GM19324 (cell line): ENCODE measurements around the gene MOSMO.
"Not testable (repeated sequence)": the region's sequence is repeated elsewhere in the genome, so short reads cannot be mapped to it uniquely, and the experiment has no call there.

ENCODE experiments used
- ATAC-seq: cut with Tn5 transposase; IDR thresholded peaks from one replicate; pipeline ENCODE4 v1.9.1; 2021; ENCODE audit warnings: mild to moderate bottlenecking, moderate library complexity; ENCODE audit not compliant: unreplicated experiment, low FRiP score

The MOSMO gene

GRCh38 chr16:22088642-22089041, 80.7 kb downstream of the MOSMO start:
- no peak for ATAC-seq

GRCh38 chr16:22089910-22090309, 82.0 kb downstream of the MOSMO start:
- no peak for ATAC-seq

- ATAC-seq, result no peak
Measured at GRCh38 chr16:22091721-22092120, 83.8 kb downstream of the MOSMO start.

- no peak for ATAC-seq
Measured at GRCh38 chr16:22092143-22092933, 84.4 kb downstream of the MOSMO start, which contains the start of gene VWA3A. Gene VWA3A, plus strand, starts transcription at chr16:22092541. Its CDS starts 97 bp downstream, at chr16:22092638.

GRCh38 chr16:22093331-22093730, 85.4 kb downstream of the MOSMO start:
- ATAC-seq, result no peak

- ATAC-seq, result no peak
Measured at GRCh38 chr16:22093996-22094395, 86.1 kb downstream of the MOSMO start.

- ATAC-seq, result no peak
Measured at GRCh38 chr16:22098405-22099255, 90.7 kb downstream of the MOSMO start.

GRCh38 chr16:22099256-22099975, 91.5 kb downstream of the MOSMO start:
- no peak for ATAC-seq

- no peak for ATAC-seq
Measured at GRCh38 chr16:22103441-22103840, 95.5 kb downstream of the MOSMO start.

GRCh38 chr16:22109258-22109898, 101.5 kb downstream of the MOSMO start:
- no peak for ATAC-seq

- ATAC-seq, result not testable (repeated sequence)
Measured at GRCh38 chr16:22111629-22112028, 103.7 kb downstream of the MOSMO start.

- ATAC-seq, result no peak
Measured at GRCh38 chr16:22116095-22116700, 108.3 kb downstream of the MOSMO start.

- no peak for ATAC-seq
Measured at GRCh38 chr16:22117609-22118008, 109.7 kb downstream of the MOSMO start.

GRCh38 chr16:22120440-22120839, 112.5 kb downstream of the MOSMO start:
- ATAC-seq, result no peak

- no peak for ATAC-seq
Measured at GRCh38 chr16:22122239-22122638, 114.3 kb downstream of the MOSMO start.

GRCh38 chr16:22123146-22123545, 115.2 kb downstream of the MOSMO start:
- no peak for ATAC-seq

- no peak for ATAC-seq
Measured at GRCh38 chr16:22123759-22124490, 116.0 kb downstream of the MOSMO start.

- ATAC-seq, result no peak
Measured at GRCh38 chr16:22124583-22125284, 116.8 kb downstream of the MOSMO start.
